Measurements from ENCODE around the gene TCF23.
"Not testable (repeated sequence)": the region's sequence is repeated elsewhere in the genome, so short reads cannot be mapped to it uniquely, and the experiment has no call there.

- not testable (repeated sequence) for TF ChIP-seq CTCF (IDR thresholded peaks at IDR 0.05; ENCODE audit: low read depth, low read length, missing input control); RXRA (IDR thresholded peaks at IDR 0.05); SP1 (IDR thresholded peaks at IDR 0.05); TAF1 (conservative IDR thresholded peaks at IDR 0.05); GABPA (IDR thresholded peaks at IDR 0.05 in 1 of 2, conservative IDR thresholded peaks at IDR 0.05 in 1 of 2); JUND (IDR thresholded peaks at IDR 0.05); YY1 (IDR thresholded peaks at IDR 0.05); HNF4G (IDR thresholded peaks at IDR 0.05); HNF4A (conservative IDR thresholded peaks at IDR 0.05)
- TF ChIP-seq, protein P1, sequence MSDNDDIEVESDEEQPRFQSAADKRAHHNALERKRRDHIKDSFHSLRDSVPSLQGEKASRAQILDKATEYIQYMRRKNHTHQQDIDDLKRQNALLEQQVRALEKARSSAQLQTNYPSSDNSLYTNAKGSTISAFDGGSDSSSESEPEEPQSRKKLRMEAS (IDR thresholded peaks at IDR 0.05) = not testable (repeated sequence)
- TF ChIP-seq, protein P2, sequence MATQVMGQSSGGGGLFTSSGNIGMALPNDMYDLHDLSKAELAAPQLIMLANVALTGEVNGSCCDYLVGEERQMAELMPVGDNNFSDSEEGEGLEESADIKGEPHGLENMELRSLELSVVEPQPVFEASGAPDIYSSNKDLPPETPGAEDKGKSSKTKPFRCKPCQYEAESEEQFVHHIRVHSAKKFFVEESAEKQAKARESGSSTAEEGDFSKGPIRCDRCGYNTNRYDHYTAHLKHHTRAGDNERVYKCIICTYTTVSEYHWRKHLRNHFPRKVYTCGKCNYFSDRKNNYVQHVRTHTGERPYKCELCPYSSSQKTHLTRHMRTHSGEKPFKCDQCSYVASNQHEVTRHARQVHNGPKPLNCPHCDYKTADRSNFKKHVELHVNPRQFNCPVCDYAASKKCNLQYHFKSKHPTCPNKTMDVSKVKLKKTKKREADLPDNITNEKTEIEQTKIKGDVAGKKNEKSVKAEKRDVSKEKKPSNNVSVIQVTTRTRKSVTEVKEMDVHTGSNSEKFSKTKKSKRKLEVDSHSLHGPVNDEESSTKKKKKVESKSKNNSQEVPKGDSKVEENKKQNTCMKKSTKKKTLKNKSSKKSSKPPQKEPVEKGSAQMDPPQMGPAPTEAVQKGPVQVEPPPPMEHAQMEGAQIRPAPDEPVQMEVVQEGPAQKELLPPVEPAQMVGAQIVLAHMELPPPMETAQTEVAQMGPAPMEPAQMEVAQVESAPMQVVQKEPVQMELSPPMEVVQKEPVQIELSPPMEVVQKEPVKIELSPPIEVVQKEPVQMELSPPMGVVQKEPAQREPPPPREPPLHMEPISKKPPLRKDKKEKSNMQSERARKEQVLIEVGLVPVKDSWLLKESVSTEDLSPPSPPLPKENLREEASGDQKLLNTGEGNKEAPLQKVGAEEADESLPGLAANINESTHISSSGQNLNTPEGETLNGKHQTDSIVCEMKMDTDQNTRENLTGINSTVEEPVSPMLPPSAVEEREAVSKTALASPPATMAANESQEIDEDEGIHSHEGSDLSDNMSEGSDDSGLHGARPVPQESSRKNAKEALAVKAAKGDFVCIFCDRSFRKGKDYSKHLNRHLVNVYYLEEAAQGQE (IDR thresholded peaks at IDR 0.05) = not testable (repeated sequence)
Measured at GRCh38 chr2:27198068-27198467, 49.3 kb downstream of the TCF23 start.

All from liver (tissue), 3 donors.